ENCODE measurements around the gene TLN1.

DNA sequence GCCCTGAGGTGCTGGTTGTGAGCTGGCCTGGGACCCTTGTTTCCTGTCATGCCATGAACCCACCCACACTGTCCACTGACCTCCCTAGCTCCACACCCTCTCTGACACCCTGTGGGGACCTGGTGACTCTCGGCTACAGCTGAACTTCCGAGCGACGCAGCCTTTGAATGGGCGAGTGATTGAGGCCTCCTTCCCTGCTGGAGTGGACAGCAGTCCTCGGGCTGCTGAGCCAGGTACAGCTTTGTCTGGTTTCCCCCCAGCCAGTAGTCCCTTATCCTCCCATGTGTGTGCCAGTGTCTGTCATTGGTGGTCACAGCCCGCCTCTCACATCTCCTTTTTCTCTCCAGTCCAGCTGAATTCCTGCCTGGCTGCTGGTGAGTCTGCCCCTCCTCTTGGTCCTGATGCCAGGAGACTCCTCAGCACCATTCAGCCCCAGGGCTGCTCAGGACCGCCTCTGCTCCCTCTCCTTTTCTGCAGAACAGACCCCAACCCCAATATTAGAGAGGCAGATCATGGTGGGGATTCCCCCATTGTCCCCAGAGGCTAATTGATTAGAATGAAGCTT lies 52.1 kb downstream of the TLN1 start:
- TF ChIP-seq, protein P1, sequence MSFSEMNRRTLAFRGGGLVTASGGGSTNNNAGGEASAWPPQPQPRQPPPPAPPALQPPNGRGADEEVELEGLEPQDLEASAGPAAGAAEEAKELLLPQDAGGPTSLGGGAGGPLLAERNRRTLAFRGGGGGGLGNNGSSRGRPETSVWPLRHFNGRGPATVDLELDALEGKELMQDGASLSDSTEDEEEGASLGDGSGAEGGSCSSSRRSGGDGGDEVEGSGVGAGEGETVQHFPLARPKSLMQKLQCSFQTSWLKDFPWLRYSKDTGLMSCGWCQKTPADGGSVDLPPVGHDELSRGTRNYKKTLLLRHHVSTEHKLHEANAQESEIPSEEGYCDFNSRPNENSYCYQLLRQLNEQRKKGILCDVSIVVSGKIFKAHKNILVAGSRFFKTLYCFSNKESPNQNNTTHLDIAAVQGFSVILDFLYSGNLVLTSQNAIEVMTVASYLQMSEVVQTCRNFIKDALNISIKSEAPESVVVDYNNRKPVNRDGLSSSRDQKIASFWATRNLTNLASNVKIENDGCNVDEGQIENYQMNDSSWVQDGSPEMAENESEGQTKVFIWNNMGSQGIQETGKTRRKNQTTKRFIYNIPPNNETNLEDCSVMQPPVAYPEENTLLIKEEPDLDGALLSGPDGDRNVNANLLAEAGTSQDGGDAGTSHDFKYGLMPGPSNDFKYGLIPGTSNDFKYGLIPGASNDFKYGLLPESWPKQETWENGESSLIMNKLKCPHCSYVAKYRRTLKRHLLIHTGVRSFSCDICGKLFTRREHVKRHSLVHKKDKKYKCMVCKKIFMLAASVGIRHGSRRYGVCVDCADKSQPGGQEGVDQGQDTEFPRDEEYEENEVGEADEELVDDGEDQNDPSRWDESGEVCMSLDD (tag by site-specific recombination; IDR thresholded peaks at IDR 0.05) = no peak
- TF ChIP-seq ZNF138 (tag by site-specific recombination; IDR thresholded peaks at IDR 0.05; ENCODE audit: borderline replicate concordance) (no peak), ZNF621 (tag by site-specific recombination; IDR thresholded peaks at IDR 0.05) (no peak), ZNF24 (tag by site-specific recombination; IDR thresholded peaks at IDR 0.05) (no peak), ZNF266 (tag by site-specific recombination; IDR thresholded peaks at IDR 0.05; ENCODE audit: low read depth) (no peak), BCL11B (tag by site-specific recombination; IDR thresholded peaks at IDR 0.05; ENCODE audit: low read depth) (no peak)
